ENCODE results near the gene MAP4K3.

Gene MAP4K3

DNA sequence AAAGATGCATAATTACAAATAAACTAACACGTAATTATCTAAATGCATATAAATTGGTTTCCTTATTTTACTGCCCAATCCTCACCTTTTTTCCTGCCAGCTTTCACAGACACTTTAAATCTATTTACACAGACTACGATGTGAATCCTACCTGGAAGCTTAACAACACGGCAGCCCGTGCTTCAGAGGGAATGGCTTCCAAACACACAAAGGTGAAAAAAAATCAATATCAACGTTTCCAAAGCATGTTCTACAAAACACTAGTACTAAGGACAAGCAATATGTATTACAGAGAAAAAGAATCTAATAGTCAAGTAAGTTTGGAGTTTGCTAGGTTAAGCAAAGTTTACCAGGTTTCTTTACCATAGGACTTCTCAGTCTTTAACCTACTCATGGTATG lies 4.4 kb downstream of the MAP4K3 start:
- H2BK15ac ChIP-seq (replicated peaks; ENCODE audit: low read depth), result no peak overlapping the region
- no peak overlapping the region for H3K27ac ChIP-seq (ENCODE audit: low read depth, low read length)
- peaks cover 59% of the 10 kb centered on the region for H3K79me2 ChIP-seq (ENCODE audit: control insufficient read depth, insufficient read depth, low read length)
- H3K4ac ChIP-seq (ENCODE audit: low read depth, low read length), result no peak overlapping the region
- H2BK120ac ChIP-seq (ENCODE audit: low read depth, low read length), result no peak overlapping the region
- no peak overlapping the region for H3K23ac ChIP-seq (ENCODE audit: low read length)
- H4K5ac ChIP-seq (ENCODE audit: low read length), result no peak overlapping the region
- H3K18ac ChIP-seq (ENCODE audit: low read length), result no peak overlapping the region
- peaks cover 8% of the 10 kb centered on the region for H3K79me1 ChIP-seq (ENCODE audit: low read length)
- no peak overlapping the region for H3K4me3 ChIP-seq (ENCODE audit: low read length)
- H4K8ac ChIP-seq (ENCODE audit: low read depth, low read length), result no peak overlapping the region
- H3K27me3 ChIP-seq (ENCODE audit: insufficient read depth, low read length, poor library complexity), result no peaks in the 10 kb centered on the region
- H2AK5ac ChIP-seq (ENCODE audit: low read length), result no peak overlapping the region
- no peak for DNase-seq
- no peak overlapping the region for H3K9ac ChIP-seq (ENCODE audit: low read length)
- H3K4me1 ChIP-seq (ENCODE audit: control insufficient read depth, low read depth, low read length), result peaks cover 11% of the 10 kb centered on the region
- no peaks in the 10 kb centered on the region for H3K36me3 ChIP-seq (ENCODE audit: control insufficient read depth, insufficient read depth, low read length)
- no peak overlapping the region for H3K4me2 ChIP-seq (ENCODE audit: low read length)
- no peak overlapping the region for H2BK5ac ChIP-seq (ENCODE audit: low read length)
- no CpG with 5 or more reads among the region's 5 CpGs for WGBS (ENCODE audit: extremely low coverage, insufficient coverage, low lambda C conversion rate)
- H3K56ac ChIP-seq (ENCODE audit: low read length), result no peak overlapping the region

DNA sequence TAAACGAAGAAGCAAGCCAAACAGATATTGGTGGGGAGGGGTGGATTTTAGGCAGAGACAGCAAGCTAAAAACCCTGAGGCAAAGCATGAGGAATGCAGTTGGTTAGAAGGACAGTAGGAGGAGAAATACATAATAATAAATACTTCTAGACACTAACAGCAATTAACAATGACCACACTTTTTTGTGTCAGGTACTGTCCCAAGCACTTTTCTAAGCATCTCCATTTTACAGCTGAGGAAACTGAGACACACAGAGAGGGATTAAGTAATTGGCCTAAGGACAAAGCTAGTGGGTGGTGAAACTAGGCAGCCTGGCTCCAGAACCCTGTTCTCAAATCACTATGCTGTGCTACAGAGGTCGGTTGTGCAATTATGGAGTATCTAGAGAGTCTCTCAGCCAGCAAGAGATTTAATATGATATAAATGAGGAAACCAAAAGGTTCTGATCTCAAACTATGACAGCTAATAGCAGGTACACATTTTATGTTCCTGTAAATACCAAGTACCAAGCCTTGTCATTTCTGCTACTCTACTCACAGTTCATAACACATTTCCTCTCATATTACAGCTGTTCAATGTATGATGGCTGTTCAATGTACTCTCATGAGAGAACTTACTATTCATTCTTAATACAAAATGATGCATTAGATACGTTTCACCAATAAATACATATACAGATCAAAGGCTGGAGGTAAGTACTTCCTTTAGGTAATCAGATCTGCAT lies 5.3 kb downstream of the MAP4K3 start:
- Histone ChIP-seq H2BK5ac (ENCODE audit: low read length) (no peak overlapping the region), H3K4ac (ENCODE audit: low read depth, low read length) (no peak overlapping the region), H2BK15ac (replicated peaks; ENCODE audit: low read depth) (no peak overlapping the region), H3K23ac (ENCODE audit: low read length) (no peak overlapping the region), H2AK5ac (ENCODE audit: low read length) (no peak overlapping the region), H3K4me2 (ENCODE audit: low read length) (no peak overlapping the region), H3K4me1 (ENCODE audit: control insufficient read depth, low read depth, low read length) (peaks cover 11% of the 10 kb centered on the region), H3K9ac (ENCODE audit: low read length) (no peak overlapping the region), H3K27me3 (ENCODE audit: insufficient read depth, low read length, poor library complexity) (no peaks in the 10 kb centered on the region), H3K79me2 (ENCODE audit: control insufficient read depth, insufficient read depth, low read length) (peaks cover 59% of the 10 kb centered on the region), H3K36me3 (ENCODE audit: control insufficient read depth, insufficient read depth, low read length) (no peaks in the 10 kb centered on the region), H3K27ac (ENCODE audit: low read depth, low read length) (no peak overlapping the region), H3K18ac (ENCODE audit: low read length) (peak overlapping the region; percentile 90), H3K56ac (ENCODE audit: low read length) (no peak overlapping the region), H3K4me3 (ENCODE audit: low read length) (no peak overlapping the region), H2BK120ac (ENCODE audit: low read depth, low read length) (no peak overlapping the region), H3K79me1 (ENCODE audit: low read length) (peaks cover 8% of the 10 kb centered on the region), H4K5ac (ENCODE audit: low read length) (no peak overlapping the region), H4K8ac (ENCODE audit: low read depth, low read length) (no peak overlapping the region)
- peak; percentile 69 for DNase-seq
- WGBS (ENCODE audit: extremely low coverage, insufficient coverage, low lambda C conversion rate), result no CpG with 5 or more reads among the region's 3 CpGs

DNA sequence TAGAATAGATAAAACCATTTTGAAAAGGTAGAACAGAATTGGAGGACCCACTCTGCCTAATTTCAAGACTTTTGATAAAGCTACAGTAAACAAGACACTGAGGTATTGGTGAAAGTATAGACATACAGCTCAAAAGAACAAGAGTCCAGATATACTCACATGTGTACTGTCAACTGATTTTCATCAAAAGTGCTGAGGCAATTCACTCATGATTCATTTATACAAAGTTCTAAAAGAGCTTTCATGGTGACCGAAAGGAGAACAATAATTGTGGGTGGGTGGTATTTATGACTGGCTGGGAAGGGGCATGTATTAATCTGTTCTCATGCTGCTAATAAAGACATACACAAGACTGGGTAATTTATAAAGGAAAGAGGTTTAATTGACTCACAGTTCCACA lies 7.3 kb downstream of the MAP4K3 start:
- Histone ChIP-seq H2AK5ac (ENCODE audit: low read length) (no peak overlapping the region), H3K27me3 (ENCODE audit: insufficient read depth, low read length, poor library complexity) (no peaks in the 10 kb centered on the region), H2BK5ac (ENCODE audit: low read length) (no peak overlapping the region), H3K56ac (ENCODE audit: low read length) (no peak overlapping the region), H3K9ac (ENCODE audit: low read length) (no peak overlapping the region), H4K5ac (ENCODE audit: low read length) (no peak overlapping the region), H3K4me1 (ENCODE audit: control insufficient read depth, low read depth, low read length) (peaks cover 13% of the 10 kb centered on the region), H2BK120ac (ENCODE audit: low read depth, low read length) (no peak overlapping the region), H2BK15ac (replicated peaks; ENCODE audit: low read depth) (no peak overlapping the region), H3K18ac (ENCODE audit: low read length) (no peak overlapping the region), H3K79me2 (ENCODE audit: control insufficient read depth, insufficient read depth, low read length) (peaks cover 46% of the 10 kb centered on the region), H3K23ac (ENCODE audit: low read length) (no peak overlapping the region), H4K8ac (ENCODE audit: low read depth, low read length) (no peak overlapping the region), H3K79me1 (ENCODE audit: low read length) (peaks cover 6% of the 10 kb centered on the region), H3K36me3 (ENCODE audit: control insufficient read depth, insufficient read depth, low read length) (no peaks in the 10 kb centered on the region), H3K4me3 (ENCODE audit: low read length) (no peak overlapping the region), H3K4ac (ENCODE audit: low read depth, low read length) (no peak overlapping the region), H3K27ac (ENCODE audit: low read depth, low read length) (no peak overlapping the region), H3K4me2 (ENCODE audit: low read length) (no peak overlapping the region)
- no CpG with 5 or more reads among the region's 1 CpG for WGBS (ENCODE audit: extremely low coverage, insufficient coverage, low lambda C conversion rate)
- no peak for DNase-seq

DNA sequence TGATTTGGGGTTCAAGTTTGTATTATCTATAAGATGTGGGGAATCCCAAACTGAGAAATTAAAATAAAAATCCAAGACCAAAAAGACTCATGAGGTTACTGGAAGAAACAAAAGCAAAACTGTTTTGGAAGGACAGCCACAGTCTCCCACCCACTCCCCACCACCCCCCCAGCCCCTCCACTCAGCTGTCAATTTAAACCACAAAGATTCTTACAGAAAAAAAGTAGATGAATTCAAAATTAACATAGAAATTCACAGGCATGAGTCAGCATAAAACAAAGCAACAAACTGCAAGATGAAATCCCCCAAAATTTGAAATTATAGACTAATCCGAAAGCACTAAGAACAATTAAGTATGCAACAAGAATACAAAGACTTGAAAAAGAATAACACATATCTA lies 12.1 kb downstream of the MAP4K3 start:
- no peak overlapping the region for H3K27ac ChIP-seq (ENCODE audit: low read depth, low read length)
- no CpG with 5 or more reads among the region's 1 CpG for WGBS (ENCODE audit: extremely low coverage, insufficient coverage, low lambda C conversion rate)

DNA sequence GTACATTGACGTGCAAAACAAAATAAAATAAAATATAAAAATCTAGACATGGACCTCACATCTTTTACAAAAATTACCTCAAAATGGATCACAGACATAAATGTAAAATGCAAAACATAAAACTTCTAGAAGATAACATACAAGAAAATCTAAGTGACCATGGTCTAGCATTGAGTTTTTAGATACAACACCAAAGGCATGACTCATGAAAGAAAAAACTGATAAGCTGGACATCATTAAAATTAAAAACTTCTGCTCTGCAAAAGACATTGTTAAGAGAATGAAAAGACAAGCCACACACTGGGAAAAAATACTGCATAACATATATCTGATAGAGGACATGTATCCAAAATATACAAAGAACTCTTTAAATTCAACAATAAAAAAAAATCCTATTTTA lies 14.4 kb downstream of the MAP4K3 start:
- Histone ChIP-seq H3K18ac (ENCODE audit: low read length) (no peak overlapping the region), H3K4me2 (ENCODE audit: low read length) (no peak overlapping the region), H3K23ac (ENCODE audit: low read length) (no peak overlapping the region), H3K4ac (ENCODE audit: low read depth, low read length) (no peak overlapping the region), H3K79me2 (ENCODE audit: control insufficient read depth, insufficient read depth, low read length) (peaks cover 56% of the 10 kb centered on the region), H4K5ac (ENCODE audit: low read length) (no peak overlapping the region), H2BK15ac (replicated peaks; ENCODE audit: low read depth) (no peak overlapping the region), H3K56ac (ENCODE audit: low read length) (no peak overlapping the region), H3K4me1 (ENCODE audit: control insufficient read depth, low read depth, low read length) (peaks cover 3% of the 10 kb centered on the region), H2AK5ac (ENCODE audit: low read length) (no peak overlapping the region), H3K36me3 (ENCODE audit: control insufficient read depth, insufficient read depth, low read length) (no peaks in the 10 kb centered on the region), H3K27ac (ENCODE audit: low read depth, low read length) (no peak overlapping the region), H3K9ac (ENCODE audit: low read length) (no peak overlapping the region), H2BK120ac (ENCODE audit: low read depth, low read length) (no peak overlapping the region), H3K4me3 (ENCODE audit: low read length) (no peak overlapping the region), H2BK5ac (ENCODE audit: low read length) (no peak overlapping the region), H4K8ac (ENCODE audit: low read depth, low read length) (no peak overlapping the region), H3K27me3 (ENCODE audit: insufficient read depth, low read length, poor library complexity) (no peaks in the 10 kb centered on the region), H3K79me1 (ENCODE audit: low read length) (peaks cover 6% of the 10 kb centered on the region)
- no CpG with 5 or more reads among the region's 1 CpG for WGBS (ENCODE audit: extremely low coverage, insufficient coverage, low lambda C conversion rate)
- DNase-seq, result no peak

More for the DNA sequence above, 12.1 kb downstream of the MAP4K3 start:
- no peak overlapping the region for H2BK5ac ChIP-seq (ENCODE audit: low read length)
- no peak overlapping the region for H3K4me2 ChIP-seq (ENCODE audit: low read length)
- peak overlapping the region; percentile 36 for H3K4ac ChIP-seq (ENCODE audit: low read depth, low read length)
- no peak overlapping the region for H2BK120ac ChIP-seq (ENCODE audit: low read depth, low read length)
- H2AK5ac ChIP-seq (ENCODE audit: low read length), result no peak overlapping the region
- H3K4me3 ChIP-seq (ENCODE audit: low read length), result no peak overlapping the region
- H3K79me2 ChIP-seq (ENCODE audit: control insufficient read depth, insufficient read depth, low read length), result peaks cover 51% of the 10 kb centered on the region
- no peak overlapping the region for H3K23ac ChIP-seq (ENCODE audit: low read length)
- H3K9ac ChIP-seq (ENCODE audit: low read length), result no peak overlapping the region
- H3K18ac ChIP-seq (ENCODE audit: low read length), result no peak overlapping the region
- no peak overlapping the region for H2BK15ac ChIP-seq (replicated peaks; ENCODE audit: low read depth)
- no peak overlapping the region for H4K8ac ChIP-seq (ENCODE audit: low read depth, low read length)
- peaks cover 3% of the 10 kb centered on the region for H3K4me1 ChIP-seq (ENCODE audit: control insufficient read depth, low read depth, low read length)
- DNase-seq, result no peak
- H4K5ac ChIP-seq (ENCODE audit: low read length), result no peak overlapping the region
- H3K36me3 ChIP-seq (ENCODE audit: control insufficient read depth, insufficient read depth, low read length), result no peaks in the 10 kb centered on the region
- no peak overlapping the region for H3K56ac ChIP-seq (ENCODE audit: low read length)
- no peaks in the 10 kb centered on the region for H3K27me3 ChIP-seq (ENCODE audit: insufficient read depth, low read length, poor library complexity)
- H3K79me1 ChIP-seq (ENCODE audit: low read length), result peaks cover 3% of the 10 kb centered on the region

DNA sequence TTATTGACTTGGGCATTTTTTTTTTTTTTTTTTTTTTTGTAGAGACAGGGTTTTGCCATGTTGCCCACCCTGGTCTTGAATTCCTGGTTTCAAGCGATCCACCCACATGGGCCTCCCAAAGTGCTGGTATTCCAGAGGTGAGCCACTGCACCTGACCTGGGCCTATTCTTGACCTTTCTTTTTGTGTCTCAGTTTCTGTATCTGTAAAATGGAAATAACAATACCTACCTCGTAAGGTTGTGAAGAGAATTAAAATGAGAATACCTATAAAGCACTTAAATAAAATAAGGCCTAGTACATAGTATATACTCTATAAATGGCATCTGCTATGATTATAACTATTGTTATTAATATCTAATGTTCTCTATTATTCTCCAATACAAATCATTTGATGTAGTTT lies 15.7 kb downstream of the MAP4K3 start:
- Histone ChIP-seq H2AK5ac (ENCODE audit: low read length) (no peak overlapping the region), H3K23ac (ENCODE audit: low read length) (no peak overlapping the region), H3K27ac (ENCODE audit: low read depth, low read length) (no peak overlapping the region), H4K5ac (ENCODE audit: low read length) (no peak overlapping the region), H3K4ac (ENCODE audit: low read depth, low read length) (no peak overlapping the region), H3K18ac (ENCODE audit: low read length) (no peak overlapping the region), H3K4me3 (ENCODE audit: low read length) (no peak overlapping the region), H2BK120ac (ENCODE audit: low read depth, low read length) (no peak overlapping the region), H3K4me1 (ENCODE audit: control insufficient read depth, low read depth, low read length) (peaks cover 3% of the 10 kb centered on the region), H2BK5ac (ENCODE audit: low read length) (no peak overlapping the region), H3K79me2 (ENCODE audit: control insufficient read depth, insufficient read depth, low read length) (peaks cover 60% of the 10 kb centered on the region), H2BK15ac (replicated peaks; ENCODE audit: low read depth) (no peak overlapping the region), H3K36me3 (ENCODE audit: control insufficient read depth, insufficient read depth, low read length) (no peaks in the 10 kb centered on the region), H3K4me2 (ENCODE audit: low read length) (no peak overlapping the region), H3K79me1 (ENCODE audit: low read length) (peaks cover 6% of the 10 kb centered on the region), H3K56ac (ENCODE audit: low read length) (no peak overlapping the region), H3K9ac (ENCODE audit: low read length) (no peak overlapping the region), H4K8ac (ENCODE audit: low read depth, low read length) (no peak overlapping the region), H3K27me3 (ENCODE audit: insufficient read depth, low read length, poor library complexity) (no peaks in the 10 kb centered on the region)
- DNase-seq, result no peak
- no CpG with 5 or more reads among the region's 2 CpGs for WGBS (ENCODE audit: extremely low coverage, insufficient coverage, low lambda C conversion rate)
